Measurements from ENCODE around the gene UGT2B15.

DNA sequence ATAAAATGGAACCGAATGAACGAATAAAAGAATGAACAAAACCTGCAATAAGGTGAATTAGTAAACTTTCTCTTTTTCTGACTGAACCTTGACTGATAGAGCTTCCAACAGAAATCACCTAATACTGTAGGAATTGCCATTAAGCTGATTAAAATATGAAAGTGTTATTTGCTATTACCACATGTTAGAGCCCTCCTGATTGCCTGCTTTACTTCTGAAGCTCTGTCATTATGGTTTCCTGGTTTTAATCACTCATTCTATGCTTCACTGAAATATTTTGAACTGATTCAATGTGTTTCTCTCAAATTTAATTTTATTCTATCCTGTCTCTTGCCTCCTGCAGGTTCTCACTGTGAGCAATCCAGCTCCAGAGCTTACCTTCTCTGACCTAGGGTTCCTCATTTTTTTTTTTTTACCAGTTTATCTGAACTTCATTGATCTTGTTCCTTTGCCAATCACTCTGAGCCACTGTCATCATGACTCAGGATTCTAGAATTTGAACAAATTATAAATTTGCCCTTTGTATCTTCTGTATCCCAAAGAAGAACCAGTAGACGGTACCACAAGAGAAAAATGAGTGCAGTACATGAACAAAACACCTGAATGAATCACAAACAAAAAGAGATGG is 48.1 kb upstream of the UGT2B15 start:
- TF ChIP-seq, protein P1, sequence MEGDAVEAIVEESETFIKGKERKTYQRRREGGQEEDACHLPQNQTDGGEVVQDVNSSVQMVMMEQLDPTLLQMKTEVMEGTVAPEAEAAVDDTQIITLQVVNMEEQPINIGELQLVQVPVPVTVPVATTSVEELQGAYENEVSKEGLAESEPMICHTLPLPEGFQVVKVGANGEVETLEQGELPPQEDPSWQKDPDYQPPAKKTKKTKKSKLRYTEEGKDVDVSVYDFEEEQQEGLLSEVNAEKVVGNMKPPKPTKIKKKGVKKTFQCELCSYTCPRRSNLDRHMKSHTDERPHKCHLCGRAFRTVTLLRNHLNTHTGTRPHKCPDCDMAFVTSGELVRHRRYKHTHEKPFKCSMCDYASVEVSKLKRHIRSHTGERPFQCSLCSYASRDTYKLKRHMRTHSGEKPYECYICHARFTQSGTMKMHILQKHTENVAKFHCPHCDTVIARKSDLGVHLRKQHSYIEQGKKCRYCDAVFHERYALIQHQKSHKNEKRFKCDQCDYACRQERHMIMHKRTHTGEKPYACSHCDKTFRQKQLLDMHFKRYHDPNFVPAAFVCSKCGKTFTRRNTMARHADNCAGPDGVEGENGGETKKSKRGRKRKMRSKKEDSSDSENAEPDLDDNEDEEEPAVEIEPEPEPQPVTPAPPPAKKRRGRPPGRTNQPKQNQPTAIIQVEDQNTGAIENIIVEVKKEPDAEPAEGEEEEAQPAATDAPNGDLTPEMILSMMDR (IDR thresholded peaks at IDR 0.05) = no peak
- TF ChIP-seq EP300 (IDR thresholded peaks at IDR 0.05) = no peak
- no peak for TF ChIP-seq POLR2A (IDR thresholded peaks at IDR 0.05)
